Mesenchymal stem cell (in vitro differentiated cells and primary cell): ENCODE measurements around the gene USP47.

ENCODE experiments used
- DNase-seq: peaks from one replicate; pipeline ENCODE4 v3.0.0-alpha.2; 2013
- H2AFZ ChIP-seq: one replicate; pipeline ENCODE4 v1.6.1; 2013; ENCODE audit warnings: low read depth, mild to moderate bottlenecking, control low read depth, inconsistent platforms, low read length, moderate library complexity
- H2AK5ac ChIP-seq: 2 replicates; pipeline ENCODE4 v1.6.1; 2013; ENCODE audit warnings: low read length, moderate library complexity, mild to moderate bottlenecking, inconsistent platforms; ENCODE audit not compliant: severe bottlenecking
- H2BK120ac ChIP-seq: one replicate; pipeline ENCODE4 v1.6.1; 2013; ENCODE audit warnings: low read depth, mild to moderate bottlenecking, inconsistent platforms, low read length, moderate library complexity
- H2BK12ac ChIP-seq, 2 experiments: one replicate each; pipeline ENCODE4 v1.6.1; 2013; ENCODE audit warnings: inconsistent platforms in 2 of 2, low read length in 2 of 2, mild to moderate bottlenecking in 2 of 2, moderate library complexity in 2 of 2, control low read depth in 1 of 2
- H2BK15ac ChIP-seq: one replicate; pipeline ENCODE4 v1.6.1; 2013; ENCODE audit warnings: mild to moderate bottlenecking, low read depth, inconsistent platforms; ENCODE audit not compliant: poor library complexity, severe bottlenecking
- H2BK5ac ChIP-seq: 2 replicates; pipeline ENCODE4 v1.6.1; 2013; ENCODE audit warnings: low read depth, mild to moderate bottlenecking, low read length, control low read depth, inconsistent platforms; ENCODE audit not compliant: poor library complexity, severe bottlenecking
- H3K14ac ChIP-seq, 2 experiments: one replicate each; pipeline ENCODE4 v1.6.1; 2013; ENCODE audit warnings: inconsistent platforms in 2 of 2, low read length in 2 of 2, control low read depth in 1 of 2, mild to moderate bottlenecking in 1 of 2, moderate library complexity in 1 of 2
- H3K18ac ChIP-seq, 2 experiments: one replicate each; pipeline ENCODE4 v1.6.1; 2013; ENCODE audit warnings: inconsistent platforms in 2 of 2, low read length in 2 of 2, control low read depth in 1 of 2, low read depth in 1 of 2, mild to moderate bottlenecking in 1 of 2
- H3K23ac ChIP-seq, 2 experiments: one replicate each; pipeline ENCODE4 v1.6.1; 2013; ENCODE audit warnings: inconsistent platforms in 2 of 2, low read length in 2 of 2, mild to moderate bottlenecking in 2 of 2, moderate library complexity in 2 of 2, control low read depth in 1 of 2
- H3K27ac ChIP-seq: 2 replicates; pipeline ENCODE4 v1.5.1; 2013; ENCODE audit warnings: mild to moderate bottlenecking, moderate library complexity, low read length, control low read depth, inconsistent platforms; ENCODE audit not compliant: poor library complexity, severe bottlenecking
- H3K27me3 ChIP-seq, 2 experiments: 2 replicates each; pipeline versions ENCODE4 v1.6.1 to v1.7.0; 2013; ENCODE audit warnings: low read length in 2 of 2, mild to moderate bottlenecking in 2 of 2, moderate library complexity in 2 of 2, control low read depth in 1 of 2, inconsistent platforms in 1 of 2; ENCODE audit not compliant: control insufficient read depth in 1 of 2, insufficient read depth in 1 of 2
- H3K36me3 ChIP-seq, 2 experiments: 2 replicates each; pipeline versions ENCODE4 v1.6.1 to v1.7.0; 2013; ENCODE audit warnings: low read length in 2 of 2, control low read depth in 1 of 2, inconsistent platforms in 1 of 2, low read depth in 1 of 2, mild to moderate bottlenecking in 1 of 2; ENCODE audit not compliant: insufficient read depth in 2 of 2, control insufficient read depth in 1 of 2
- H3K4ac ChIP-seq, 2 experiments: one replicate each; pipeline ENCODE4 v1.6.1; 2013; ENCODE audit warnings: inconsistent platforms in 2 of 2, low read length in 2 of 2, mild to moderate bottlenecking in 2 of 2, moderate library complexity in 2 of 2, control low read depth in 1 of 2, low read depth in 1 of 2
- H3K4me1 ChIP-seq: 2 replicates; pipeline ENCODE4 v1.6.1; 2013; ENCODE audit warnings: low read depth, low read length, control low read depth; ENCODE audit not compliant: control insufficient read depth, insufficient read depth
- H3K4me2 ChIP-seq: 2 replicates; pipeline ENCODE4 v1.6.1; 2013; ENCODE audit warnings: low read length, mild to moderate bottlenecking, inconsistent platforms; ENCODE audit not compliant: poor library complexity, severe bottlenecking
- H3K4me3 ChIP-seq, 2 experiments: 2 replicates each; pipeline versions ENCODE4 v1.5.1 to v1.7.0; 2013; ENCODE audit warnings: low read length in 2 of 2, mild to moderate bottlenecking in 2 of 2, control low read depth in 1 of 2, low read depth in 1 of 2; ENCODE audit not compliant: insufficient read depth in 1 of 2
- H3K79me1 ChIP-seq: replicated peaks from 2 replicates; pipeline ENCODE4 v1.6.1; 2013; ENCODE audit warnings: mild to moderate bottlenecking, control low read depth, low read length, inconsistent platforms; ENCODE audit not compliant: poor library complexity, severe bottlenecking
- H3K9ac ChIP-seq: 2 replicates; pipeline ENCODE4 v1.7.0; 2013; ENCODE audit warnings: mild to moderate bottlenecking, low read length, moderate library complexity
- H3K9me3 ChIP-seq: 2 replicates; pipeline ENCODE4 v1.7.0; 2013; ENCODE audit warnings: mild to moderate bottlenecking, low read length; ENCODE audit not compliant: control insufficient read depth
- H4K8ac ChIP-seq: one replicate; pipeline ENCODE4 v1.6.1; 2013; ENCODE audit warnings: inconsistent platforms, mild to moderate bottlenecking, low read length, moderate library complexity
- H4K91ac ChIP-seq: one replicate; pipeline ENCODE4 v1.6.1; 2013; ENCODE audit warnings: mild to moderate bottlenecking, low read length, inconsistent platforms
- WGBS: methylation state at CpG from one replicate; pipeline ENCODE4 v1.1.7; 2013; ENCODE audit warnings: mixed read lengths; 5-methylcytosine and 5-hydroxymethylcytosine counted together

Gene USP47

DNA sequence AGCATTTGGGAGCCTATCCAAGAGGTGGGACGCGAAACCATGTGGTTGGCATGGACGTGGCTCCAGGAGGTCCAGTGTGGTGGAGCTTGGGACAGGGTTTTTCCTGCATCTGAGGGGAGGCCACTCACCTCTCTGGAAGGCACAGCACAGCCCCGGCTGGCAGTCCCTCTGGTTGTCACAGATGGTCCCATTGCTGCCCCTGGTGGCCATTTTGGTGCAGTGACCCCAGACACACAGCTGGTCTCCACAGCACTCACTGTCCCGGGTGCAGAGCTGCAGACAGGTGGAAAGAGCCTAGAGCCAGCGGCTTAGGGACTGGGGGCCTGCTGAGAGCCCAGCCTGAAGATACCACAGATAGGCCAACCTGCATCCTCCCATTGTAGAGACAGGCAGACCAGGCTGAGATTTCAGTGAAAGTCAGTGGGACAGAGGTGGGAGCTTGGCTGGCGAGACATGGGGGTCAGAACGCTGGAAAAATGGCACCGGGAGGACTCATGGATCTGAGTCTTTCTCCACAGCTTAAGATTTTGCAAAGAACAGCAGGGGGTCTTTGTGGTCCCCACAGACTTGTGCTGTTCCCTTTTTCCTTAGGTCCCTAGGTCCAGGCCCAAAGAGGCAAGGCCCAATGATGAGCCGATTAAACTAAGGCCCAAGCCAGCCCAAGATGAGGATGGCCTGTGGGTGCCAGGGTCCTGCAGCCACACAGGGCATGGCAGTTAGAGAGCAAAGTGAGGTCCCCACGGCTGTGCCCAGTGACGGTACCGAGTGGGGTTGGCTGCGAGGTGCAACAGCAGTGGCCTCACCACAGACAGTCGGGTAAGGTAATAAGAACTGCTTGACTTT lies 125.3 kb downstream of the USP47 start:
- Histone ChIP-seq H3K27me3 (no peaks in the 10 kb centered on the region), H3K27ac (no peak overlapping the region), H3K23ac (no peak overlapping the region), H2BK15ac (no peak overlapping the region), H3K36me3 (peaks cover 8 to 67% of the 10 kb centered on the region in 2 experiments), H3K79me1 (peaks cover 26% of the 10 kb centered on the region), H2AK5ac (no peak overlapping the region), H4K91ac (peak overlapping the region; percentile 57), H4K8ac (no peak overlapping the region), H3K4me3 (no peak overlapping the region), H2AFZ (no peak overlapping the region), H3K14ac (no peak overlapping the region), H3K9me3 (no peaks in the 10 kb centered on the region), H3K4me1 (peaks cover 10% of the 10 kb centered on the region), H3K4me2 (no peak overlapping the region), H3K4ac (no peak overlapping the region), H2BK5ac (no peak overlapping the region), H3K9ac (no peak overlapping the region), H3K18ac (peak overlapping the region in 1 of 2 experiments; percentile 42), H2BK120ac (no peak overlapping the region), H2BK12ac (no peak overlapping the region)
- WGBS, result 74% methylated on average over 14 of the region's 15 CpGs
- peak; percentile 65 for DNase-seq

DNA sequence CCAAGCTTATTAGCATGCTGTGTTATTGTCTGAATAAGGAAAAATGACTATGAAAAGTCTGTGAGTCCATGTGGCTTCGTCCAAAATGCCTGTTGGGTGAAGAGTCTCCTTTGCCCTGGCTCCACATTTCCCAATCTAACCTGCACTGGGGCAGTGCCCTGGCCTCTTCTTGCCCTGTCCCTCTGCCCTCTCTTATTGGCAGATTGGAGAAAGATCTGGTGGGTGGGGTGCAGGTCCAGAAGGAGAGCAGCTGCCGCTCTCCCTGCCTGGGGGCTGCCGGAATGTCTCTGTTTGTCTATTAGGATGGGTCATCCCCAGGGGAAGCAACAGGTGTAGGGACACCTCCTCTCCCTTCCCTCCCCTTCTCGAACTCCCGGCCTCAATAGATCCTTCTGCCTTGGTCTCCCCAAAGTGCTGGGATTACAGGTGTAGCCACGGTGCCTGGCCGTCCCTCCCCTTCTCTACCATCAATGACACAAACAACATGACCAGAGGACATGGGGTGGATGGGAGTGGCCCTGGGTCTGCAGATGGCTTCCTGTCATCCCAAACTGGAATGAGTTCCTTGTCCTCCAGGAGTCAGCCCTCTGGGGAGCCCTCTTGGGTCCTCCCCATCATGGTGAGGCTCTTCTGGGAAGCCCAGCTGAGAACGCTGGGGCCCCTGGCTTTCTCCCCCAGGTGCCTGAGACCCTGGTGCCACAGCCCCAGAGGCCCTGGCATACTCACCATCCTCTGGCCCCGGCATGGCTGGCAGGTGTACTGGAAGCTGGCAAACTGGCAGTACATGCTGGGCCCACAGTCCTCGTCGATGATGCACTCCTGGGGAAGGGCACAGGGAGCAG lies 126.1 kb downstream of the USP47 start:
- Histone ChIP-seq H2AK5ac (no peak overlapping the region), H3K9ac (no peak overlapping the region), H2BK120ac (no peak overlapping the region), H3K4me1 (peaks cover 18% of the 10 kb centered on the region), H3K4me3 (no peak overlapping the region), H2BK12ac (peak overlapping the region in 1 of 2 experiments; percentile 10), H3K4me2 (no peak overlapping the region), H3K9me3 (no peaks in the 10 kb centered on the region), H3K27me3 (no peaks in the 10 kb centered on the region), H3K79me1 (peaks cover 26% of the 10 kb centered on the region), H3K18ac (peak overlapping the region in 1 of 2 experiments; percentile 14), H2AFZ (no peak overlapping the region), H3K23ac (no peak overlapping the region), H2BK15ac (no peak overlapping the region), H3K14ac (no peak overlapping the region), H3K4ac (no peak overlapping the region), H3K27ac (no peak overlapping the region), H4K8ac (no peak overlapping the region), H3K36me3 (peaks cover 6 to 64% of the 10 kb centered on the region in 2 experiments), H4K91ac (no peak overlapping the region), H2BK5ac (no peak overlapping the region)
- over 99% methylated on average over 11 of the region's 11 CpGs for whole genome bisulfite sequencing
- no peak for DNase-seq

DNA sequence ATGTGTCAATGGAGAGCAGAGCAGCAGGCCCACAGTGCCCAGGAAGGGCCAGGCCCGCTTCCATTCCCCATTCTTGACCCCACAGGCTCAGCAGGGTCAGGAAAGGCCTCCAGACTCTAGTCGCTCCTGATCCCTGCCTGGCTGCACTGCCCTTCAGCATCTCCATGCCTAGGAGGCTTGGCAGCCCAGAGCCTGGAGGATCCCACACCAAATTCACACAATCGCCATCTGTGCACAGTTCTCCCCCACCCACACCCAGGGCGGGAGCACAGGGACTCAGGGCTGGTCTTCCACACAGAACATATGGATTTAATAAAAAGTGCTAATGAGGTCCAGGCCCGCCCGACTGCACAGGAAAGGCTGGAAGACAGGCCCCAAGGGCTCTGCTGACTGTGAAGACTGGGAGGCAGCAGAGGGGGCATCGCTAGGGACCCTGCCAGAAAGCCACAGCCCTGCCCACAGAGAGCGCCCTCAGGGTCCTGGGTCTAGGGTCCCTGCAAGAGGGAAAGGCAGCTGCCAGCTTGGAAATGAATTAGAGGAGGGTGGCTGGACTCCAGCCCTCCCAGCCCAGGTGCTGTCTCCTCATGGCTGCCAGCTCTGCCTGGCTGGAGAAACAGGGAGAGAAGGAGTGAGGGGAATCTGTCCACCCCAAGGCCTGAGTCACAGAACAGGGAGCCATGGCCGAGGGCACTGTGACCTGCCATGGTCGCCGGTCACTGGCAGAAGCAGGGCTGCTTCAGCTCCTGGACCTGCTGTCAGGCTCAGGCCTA lies 126.9 kb downstream of the USP47 start:
- H3K23ac ChIP-seq, result peak overlapping the region in 1 of 2 experiments; percentile 35
- peaks cover 26% of the 10 kb centered on the region for H3K4me1 ChIP-seq
- no peak overlapping the region for H2AK5ac ChIP-seq
- no peak overlapping the region for H4K91ac ChIP-seq
- peaks cover 26% of the 10 kb centered on the region for H3K79me1 ChIP-seq
- H2BK5ac ChIP-seq, result no peak overlapping the region
- H2AFZ ChIP-seq, result no peak overlapping the region
- H2BK120ac ChIP-seq, result no peak overlapping the region
- H3K4me2 ChIP-seq, result no peak overlapping the region
- H2BK12ac ChIP-seq, result peak overlapping the region in 1 of 2 experiments; percentile 10
- no peak overlapping the region for H3K27ac ChIP-seq
- H3K36me3 ChIP-seq, result peaks cover 5 to 65% of the 10 kb centered on the region in 2 experiments
- H3K18ac ChIP-seq, result peak overlapping the region in 1 of 2 experiments; percentile 14
- no peak overlapping the region for H2BK15ac ChIP-seq
- no peaks in the 10 kb centered on the region for H3K9me3 ChIP-seq
- H3K27me3 ChIP-seq, result no peaks in the 10 kb centered on the region
- H3K9ac ChIP-seq, result no peak overlapping the region
- WGBS, result 87% methylated on average over 11 of the region's 11 CpGs
- no peak overlapping the region for H4K8ac ChIP-seq
- no peak for DNase-seq
- H3K4ac ChIP-seq, result peak overlapping the region in 1 of 2 experiments; percentile 43
- peak overlapping the region in 1 of 2 experiments; percentile 35 for H3K4me3 ChIP-seq
- peak overlapping the region in 1 of 2 experiments; percentile 21 for H3K14ac ChIP-seq
